ENCODE measurements around the gene OGFR.

OGFR gene

DNA sequence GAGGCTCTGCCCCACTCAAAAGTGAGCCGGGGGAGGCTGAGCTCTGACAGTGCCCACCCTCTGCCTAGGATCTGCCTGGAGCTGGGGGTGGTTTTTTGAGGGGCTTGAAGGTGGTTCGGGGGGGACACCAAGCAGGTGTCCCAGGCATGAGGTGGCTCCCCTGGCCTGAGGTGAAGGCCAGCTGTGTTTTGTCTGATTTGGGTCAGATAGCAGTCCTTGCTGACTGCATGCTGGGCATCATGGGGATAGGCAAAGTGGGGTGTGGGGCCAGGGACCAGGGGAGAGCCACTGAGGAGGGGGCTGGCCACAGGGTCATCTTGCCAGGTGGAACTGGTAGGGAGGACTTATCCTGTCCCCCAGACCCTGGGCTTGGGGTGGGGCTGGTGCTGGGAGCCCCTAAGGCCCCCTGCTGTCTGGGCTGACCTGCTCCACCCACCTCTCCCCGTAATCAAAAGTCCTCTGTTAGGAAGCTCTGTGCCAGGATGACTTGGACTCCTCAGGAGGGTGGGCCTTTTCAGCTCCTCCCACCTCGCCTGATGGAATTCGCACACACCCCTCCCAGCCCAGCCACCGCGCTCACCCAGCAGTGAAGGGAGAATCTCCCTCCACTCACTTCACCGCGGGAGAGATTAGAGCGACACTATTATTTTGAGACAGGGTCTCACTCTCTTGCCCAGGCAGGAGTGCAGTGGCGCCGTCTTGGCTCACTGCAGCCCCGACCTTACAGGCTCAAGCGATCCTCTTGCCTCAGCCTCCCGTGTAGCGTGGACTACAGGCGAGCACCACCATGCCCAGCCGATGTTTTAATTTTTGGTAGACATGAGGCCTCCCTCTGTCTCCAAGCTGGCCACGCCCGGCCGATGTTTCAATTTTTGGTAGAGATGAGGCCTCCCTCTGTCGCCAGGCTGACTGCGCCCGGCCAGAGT is 10.7 kb downstream of the OGFR start:
- no peak for DNase-seq (ENCODE audit: low read depth)

DNA sequence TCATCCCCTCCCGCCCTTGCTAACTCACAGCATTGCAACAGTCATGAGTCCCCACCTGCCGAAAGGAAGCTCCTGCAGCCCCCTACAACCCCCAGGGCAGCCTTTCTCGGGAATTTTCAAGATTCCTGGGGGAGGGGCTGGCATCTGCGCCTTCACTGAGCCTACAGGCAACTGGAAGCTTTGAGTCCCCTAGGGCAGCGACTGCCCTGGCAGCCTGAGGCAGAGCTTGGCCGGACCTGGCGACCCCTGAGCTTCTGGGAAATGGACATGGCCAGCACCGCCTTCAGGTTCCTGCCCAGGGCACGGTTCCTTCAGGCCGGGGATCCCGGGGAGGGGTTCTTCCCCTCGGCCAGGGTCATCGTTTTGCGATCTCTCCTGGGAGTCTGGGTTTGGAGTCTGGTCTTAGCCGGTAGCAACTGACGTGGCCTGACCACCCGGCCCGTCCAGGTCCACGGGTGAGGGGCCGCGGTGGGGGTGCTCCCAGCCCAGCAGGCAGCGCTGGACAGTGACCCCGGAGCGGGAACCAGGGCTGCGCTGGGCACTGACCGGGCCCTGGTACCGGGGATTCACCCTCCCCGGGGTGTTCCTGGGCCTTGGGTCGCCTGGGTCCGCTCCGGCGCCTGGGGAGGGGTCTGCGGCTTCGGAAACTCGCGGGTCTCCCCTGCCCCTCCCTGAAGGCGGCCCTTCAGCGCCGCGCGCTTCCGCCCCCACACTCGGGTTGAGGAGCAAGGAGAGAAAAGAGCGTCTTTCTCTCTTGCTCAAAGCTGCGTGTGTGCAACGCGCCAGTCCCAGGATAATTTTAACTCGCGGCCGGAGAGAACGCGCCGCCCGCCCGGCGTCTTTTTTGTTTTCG is 11.6 kb downstream of the OGFR start:
- DNase-seq (ENCODE audit: low read depth): no peak

- no peak for DNase-seq (ENCODE audit: low read depth)
Measured at GRCh38 chr20:62816884-62817873, 12.5 kb downstream of the OGFR start, which contains the start of gene COL9A3. Gene COL9A3 (plus strand): TSS chr20:62817050. CDS start chr20:62817065, 15 bp downstream.

DNA sequence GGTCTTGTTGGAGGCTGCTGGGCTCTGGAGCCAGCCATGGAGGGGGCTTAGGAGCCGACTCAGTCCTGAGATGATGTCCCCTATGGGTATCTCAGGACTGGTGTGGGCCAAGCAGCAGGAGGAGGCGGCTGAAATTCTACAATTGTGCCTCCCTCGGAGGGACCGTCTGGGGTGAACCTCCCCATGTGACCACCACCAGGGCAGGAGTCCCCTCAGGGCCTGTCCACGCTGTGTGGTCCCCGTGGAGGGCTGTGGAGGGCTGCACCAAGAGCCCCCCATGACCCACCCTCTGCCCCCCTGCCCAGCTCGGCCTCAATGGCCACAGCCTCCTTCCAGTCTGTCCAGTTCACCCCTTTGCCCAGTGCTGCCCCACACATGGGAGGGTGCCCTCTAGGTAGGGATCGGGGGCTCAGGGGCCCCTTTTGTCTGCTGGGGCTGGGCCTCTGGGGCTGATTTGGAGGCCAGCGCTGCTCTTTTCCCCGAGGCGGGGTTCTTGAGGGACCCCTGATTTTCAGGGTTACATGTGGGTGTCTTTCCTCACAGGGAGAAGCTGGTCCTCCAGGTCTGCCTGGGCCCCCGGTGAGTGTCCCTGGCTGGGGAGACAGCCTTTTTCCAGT is 13.4 kb downstream of the OGFR start:
- DNase-seq (ENCODE audit: low read depth): no peak

GRCh38 chr20:62818592-62819493 is 14.2 kb downstream of the OGFR start:
- no peak for DNase-seq (ENCODE audit: low read depth)

GRCh38 chr20:62819494-62820174 is 15.0 kb downstream of the OGFR start:
- no peak for DNase-seq (ENCODE audit: low read depth)

- no peak for DNase-seq (ENCODE audit: low read depth)
Measured at GRCh38 chr20:62820208-62820961, 15.8 kb downstream of the OGFR start.

GRCh38 chr20:62820962-62821725 is 16.5 kb downstream of the OGFR start:
- DNase-seq (ENCODE audit: low read depth): no peak

- DNase-seq (ENCODE audit: low read depth): no peak
Measured at GRCh38 chr20:62821726-62822210, 17.1 kb downstream of the OGFR start.

DNA sequence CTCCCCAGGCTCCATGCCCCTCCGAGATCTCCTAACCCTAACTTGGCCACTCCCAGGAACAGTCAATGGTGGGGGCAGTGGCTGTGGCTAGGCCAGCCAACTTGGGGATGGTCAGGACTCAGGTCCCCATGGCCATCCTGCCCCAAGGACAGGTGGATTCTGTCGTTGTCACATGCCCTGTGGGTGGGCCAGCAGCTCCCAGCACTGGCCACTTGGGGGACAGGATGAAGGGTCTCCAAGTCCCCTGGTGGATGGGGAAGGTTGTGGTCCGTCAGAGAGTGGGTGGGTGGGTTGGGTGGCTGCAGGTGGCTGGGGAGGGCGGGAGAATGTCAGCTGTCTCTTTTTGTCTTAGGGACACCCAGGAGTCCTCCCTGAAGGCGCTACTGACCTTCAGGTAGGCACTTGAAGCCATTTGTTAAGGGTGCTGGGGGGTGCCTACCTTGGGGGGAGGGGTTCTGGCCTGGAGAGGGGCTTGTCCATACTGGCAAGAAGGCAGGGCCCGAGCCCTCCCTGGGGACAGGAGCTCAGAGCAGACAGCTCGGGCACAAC is 17.7 kb downstream of the OGFR start:
- no peak for DNase-seq (ENCODE audit: low read depth)

- no peak for DNase-seq (ENCODE audit: low read depth)
Measured at GRCh38 chr20:62822788-62823651, 18.4 kb downstream of the OGFR start.

DNA sequence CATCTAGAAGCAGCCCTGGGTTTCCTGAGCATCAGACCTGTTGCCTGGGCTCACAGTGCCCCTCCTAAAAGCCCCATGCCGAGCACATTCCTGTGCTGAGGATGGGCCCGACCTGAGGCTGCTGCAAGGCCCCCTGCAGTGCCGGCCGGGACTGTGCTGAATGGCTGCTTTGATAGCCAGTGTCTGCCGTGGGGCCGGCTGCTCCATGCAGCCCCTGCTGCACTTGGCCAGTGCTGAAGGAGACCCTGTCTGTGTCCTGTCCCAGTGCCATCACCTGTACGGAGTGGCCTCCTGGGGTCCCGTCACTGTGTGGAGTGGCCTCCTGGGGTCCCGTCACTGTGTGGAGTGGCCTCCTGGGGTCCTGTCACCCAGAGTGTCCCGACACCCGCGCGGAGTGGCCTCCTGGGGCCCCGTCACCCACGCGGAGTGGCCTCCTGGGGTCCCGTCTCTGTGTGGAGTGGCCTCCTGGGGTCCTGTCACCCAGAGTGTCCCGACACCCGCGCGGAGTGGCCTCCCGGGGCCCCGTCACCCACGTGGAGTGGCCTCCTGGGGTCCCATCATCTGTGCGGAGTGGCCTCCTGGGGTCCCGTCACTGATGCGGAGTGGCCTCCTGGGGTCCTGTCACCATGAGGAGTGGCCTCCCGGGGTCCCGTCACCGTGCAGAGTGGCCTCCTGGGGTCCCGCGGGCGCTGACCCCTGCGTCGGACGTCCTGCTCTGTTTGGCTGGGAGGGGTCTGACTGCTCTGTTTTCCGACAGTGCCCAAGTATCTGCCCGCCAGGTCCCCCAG is 19.2 kb downstream of the OGFR start:
- no peak for DNase-seq (ENCODE audit: low read depth)

GRCh38 chr20:62824476-62825332 is 20.1 kb downstream of the OGFR start:
- no peak for DNase-seq (ENCODE audit: low read depth)

DNA sequence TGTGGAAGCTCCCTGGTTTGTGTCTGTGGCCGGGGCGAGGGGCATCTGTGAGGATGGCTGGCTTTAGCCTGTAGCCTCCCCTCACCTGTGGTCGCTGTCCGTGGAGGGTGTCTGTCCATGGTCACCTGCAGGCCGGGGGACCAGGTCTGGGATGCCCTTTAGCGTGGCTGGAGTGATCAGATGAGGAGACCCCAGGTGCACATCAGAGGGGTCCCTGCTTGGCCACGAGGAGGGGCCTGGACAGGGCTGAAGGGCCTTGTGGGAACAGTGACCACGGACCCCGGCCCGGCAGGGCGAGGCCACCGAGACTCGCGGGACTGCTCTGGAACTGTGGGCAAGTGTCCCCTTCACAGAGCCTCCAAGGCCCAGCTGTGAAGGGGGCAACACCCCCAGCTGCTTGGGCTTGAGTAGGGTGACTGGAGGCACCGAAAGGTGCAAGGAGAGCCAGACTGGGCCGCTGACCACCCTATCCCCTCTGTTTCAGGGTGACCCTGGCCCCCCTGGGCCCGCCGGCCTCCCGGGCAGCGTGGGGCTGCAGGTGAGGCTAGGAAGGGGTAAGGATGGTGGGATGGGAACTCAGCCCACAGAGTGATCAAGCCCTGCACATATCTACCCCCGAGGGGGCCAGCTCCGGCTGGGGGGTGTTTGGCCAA is 20.8 kb downstream of the OGFR start:
- DNase-seq (ENCODE audit: low read depth): no peak

Data from activated gamma-delta T cell treated with anti-CD3 and anti-CD28 coated beads, Interleukin-2, amount 50 U/mL, for 16 hours (primary cell).